Neural progenitor cell (in vitro differentiated cells): ENCODE data around the gene LRRC56.

Experiments
- CTCF ChIP-seq: fragments of 200-600 bp; sonication (generic); IDR thresholded peaks from 2 replicates; pipeline ENCODE4 v1.5.1; 2017; ENCODE audit warnings: antibody characterized with exemption, mild to moderate bottlenecking
- EZH2 ChIP-seq: fragments of 200-600 bp; sonication (generic); IDR thresholded peaks from 2 replicates; pipeline ENCODE4 v1.6.1; 2017; ENCODE audit warnings: antibody characterized with exemption, mild to moderate bottlenecking, moderate library complexity

GRCh38 chr11:538431-539051 lies 1.2 kb downstream of the LRRC56 start:
- no peak for TF ChIP-seq CTCF
- TF ChIP-seq EZH2, result no peak
